OCI-LY3 (cell line): ENCODE data around the gene GIT2.

Source experiments
- H2AFZ ChIP-seq: fragments of 200-600, 300-600 bp; shearing (Covaris generic); 2 replicates; pipeline ENCODE4 v1.6.0; 2014; ENCODE audit warnings: antibody characterized with exemption, low read depth, low read length
- H3K27ac ChIP-seq: fragments of 200-600, 300-600 bp; sonication (generic); 2 replicates; pipeline ENCODE4 v1.5.1; 2014; ENCODE audit warnings: mild to moderate bottlenecking, low read length, moderate library complexity, mixed read lengths
- H3K27me3 ChIP-seq: fragments of 200-600, 300-600 bp; sonication (generic); 2 replicates; pipeline ENCODE4 v1.6.1; 2014; ENCODE audit warnings: low read depth, low read length, mixed read lengths
- H3K36me3 ChIP-seq: fragments of 200-600, 300-600 bp; sonication (generic); replicated peaks from 2 replicates; pipeline ENCODE3; 2014; ENCODE audit warnings: low read depth, low read length, mixed read lengths
- H3K4me1 ChIP-seq: fragments of 300-600, 200-600 bp; sonication (generic); 2 replicates; pipeline ENCODE4 v1.6.1; 2014; ENCODE audit warnings: low read length, mixed read lengths
- H3K4me2 ChIP-seq: fragments of 200-600, 300-600 bp; sonication (generic); 2 replicates; pipeline ENCODE4 v1.6.1; 2014; ENCODE audit warnings: low read length, mixed read lengths
- H3K4me3 ChIP-seq: fragments of 300-600, 200-600 bp; sonication (generic); 2 replicates; pipeline ENCODE4 v1.5.1; 2014; ENCODE audit warnings: antibody characterized with exemption, mild to moderate bottlenecking, low read length, moderate library complexity
- H3K79me2 ChIP-seq: fragments of 300-600, 200-600 bp; shearing (Covaris generic); 2 replicates; pipeline ENCODE4 v1.6.1; 2014; ENCODE audit warnings: mild to moderate bottlenecking, low read length, mixed read lengths
- H3K9ac ChIP-seq: fragments of 300-600, 200-600 bp; shearing (Covaris generic); 2 replicates; pipeline ENCODE4 v1.6.0; 2014; ENCODE audit warnings: mild to moderate bottlenecking, low read length, moderate library complexity
- H3K9me3 ChIP-seq: fragments of 200-600, 300-600 bp; shearing (Covaris generic); 2 replicates; pipeline ENCODE4 v1.6.1; 2014; ENCODE audit warnings: low read length, mixed read lengths; ENCODE audit not compliant: insufficient read depth
- H4K20me1 ChIP-seq: fragments of 200-600, 300-600 bp; sonication (generic); 2 replicates; pipeline ENCODE4 v1.6.1; 2016; ENCODE audit warnings: low read length, mixed read lengths; ENCODE audit not compliant: insufficient read depth
- CTCF ChIP-seq: fragments of 200-600, 300-600 bp; sonication (generic); IDR thresholded peaks from 2 replicates; pipeline ENCODE4 v1.5.1; 2014; ENCODE audit warnings: antibody characterized with exemption, low read length, low read depth
- EZH2phosphoT487 ChIP-seq: fragments of 200-600 bp; shearing (Covaris generic); IDR thresholded peaks from 2 replicates; pipeline ENCODE4 v1.6.1; 2018; ENCODE audit warnings: antibody characterized with exemption, mixed run types, low read depth

The GIT2 gene

GRCh38 chr12:109995686-109996482 is at the start of gene GIT2:
Gene GIT2 (minus strand): TSS chr12:109996368. CDS start chr12:109996224, 144 bp downstream.
- peak within 1 kb of the TSS; percentile 97 for H3K9ac ChIP-seq
- peaks cover 34% of the 10 kb centered on the region for H3K4me1 ChIP-seq
- peak within 1 kb of the TSS; percentile 87 for H3K27ac ChIP-seq
- no peaks in the 10 kb centered on the region for H3K9me3 ChIP-seq
- H3K4me2 ChIP-seq: peak within 1 kb of the TSS; percentile 97
- peaks cover 86% of the 10 kb centered on the region for H3K79me2 ChIP-seq
- TF ChIP-seq EZH2phosphoT487 (no peak), CTCF (0 out of 2 replicates have a peak, but pooled peaks have one; percentile 4)
- peaks cover 27% of the 10 kb centered on the region for H3K36me3 ChIP-seq
- peak within 1 kb of the TSS; percentile 24; the same call in 1 of the 2 replicates for H2AFZ ChIP-seq
- peaks cover 25% of the 10 kb centered on the region for H4K20me1 ChIP-seq
- H3K27me3 ChIP-seq: no peaks in the 10 kb centered on the region
- H3K4me3 ChIP-seq: peak within 1 kb of the TSS; percentile 99

- Histone ChIP-seq H2AFZ (no peak overlapping the region), H3K4me1 (peaks cover 21% of the 10 kb centered on the region), H3K9me3 (no peaks in the 10 kb centered on the region), H3K4me3 (no peak overlapping the region), H3K4me2 (no peak overlapping the region), H4K20me1 (no peaks in the 10 kb centered on the region), H3K27me3 (no peaks in the 10 kb centered on the region), H3K9ac (no peak overlapping the region), H3K27ac (no peak overlapping the region), H3K79me2 (peaks cover 44% of the 10 kb centered on the region), H3K36me3 (peaks cover 58% of the 10 kb centered on the region)
- TF ChIP-seq CTCF (no peak), EZH2phosphoT487 (no peak)
Measured at GRCh38 chr12:110042264-110042663, 46.1 kb upstream of the GIT2 start.

GRCh38 chr12:110039085-110039807 is 43.1 kb upstream of the GIT2 start:
- TF ChIP-seq EZH2phosphoT487 (no peak), CTCF (no peak)
- H3K4me2 ChIP-seq: no peak overlapping the region
- no peak overlapping the region for H3K4me3 ChIP-seq
- H3K27ac ChIP-seq: no peak overlapping the region
- no peaks in the 10 kb centered on the region for H3K27me3 ChIP-seq
- H2AFZ ChIP-seq: no peak overlapping the region
- H3K36me3 ChIP-seq: peaks cover 74% of the 10 kb centered on the region
- peaks cover 32% of the 10 kb centered on the region for H3K79me2 ChIP-seq
- peaks cover 17% of the 10 kb centered on the region for H3K4me1 ChIP-seq
- H3K9me3 ChIP-seq: no peaks in the 10 kb centered on the region
- peaks cover 8% of the 10 kb centered on the region for H4K20me1 ChIP-seq
- H3K9ac ChIP-seq: no peak overlapping the region

GRCh38 chr12:110038741-110039084 is 42.5 kb upstream of the GIT2 start:
- Histone ChIP-seq H3K27ac (no peak overlapping the region), H3K9me3 (no peaks in the 10 kb centered on the region), H3K36me3 (peaks cover 76% of the 10 kb centered on the region), H3K4me2 (no peak overlapping the region), H3K79me2 (peaks cover 37% of the 10 kb centered on the region), H4K20me1 (peaks cover 13% of the 10 kb centered on the region), H3K4me3 (no peak overlapping the region), H3K4me1 (peaks cover 12% of the 10 kb centered on the region), H3K27me3 (no peaks in the 10 kb centered on the region), H2AFZ (no peak overlapping the region), H3K9ac (no peak overlapping the region)
- TF ChIP-seq EZH2phosphoT487: no peak
- TF ChIP-seq CTCF: no peak
